WTC11 (cell line): Measurements from ENCODE around the gene PRKN. TPM values are rescaled to one million over a fixed set of nuclear protein-coding genes. Genes with fewer than 3 reads are reported as not detected.

Experiments used
- ATAC-seq: fragments of 200-7000 bp; cut with Tn5 transposase; 2 replicates; pipeline ENCODE4 v1.10.0; 2021; ENCODE audit warnings: mild to moderate bottlenecking, moderate library complexity
- CTCF ChIA-PET: fragments of 300-600 bp; sonication (Branson Sonifier 250); formaldehyde crosslinking; loops from one replicate; lab custom pipeline; 2021; ENCODE audit warnings: antibody characterized with exemption; lab: Charles Lee
- POLR2A ChIA-PET: fragments of 350-600 bp; sonication (Branson Sonifier 250); formaldehyde crosslinking; loops from one replicate; lab custom pipeline; 2021; ENCODE audit warnings: antibody characterized with exemption; lab: Charles Lee
- DNase-seq: peaks from one replicate; pipeline ENCODE4 v3.0.0; 2021; ENCODE audit warnings: low spot score
- H3K27ac Mint-ChIP-seq: 2 replicates; pipeline ENCODE4 v1.8.0; 2021; ENCODE audit warnings: mixed read lengths
- H3K27me3 Mint-ChIP-seq: 2 replicates; pipeline ENCODE4 v1.8.0; 2021; ENCODE audit warnings: low read depth, mild to moderate bottlenecking, moderate library complexity, mixed read lengths
- H3K36me3 Mint-ChIP-seq: 2 replicates; pipeline ENCODE4 v1.8.0; 2021; ENCODE audit warnings: mixed read lengths
- H3K4me1 Mint-ChIP-seq: 2 replicates; pipeline ENCODE4 v1.8.0; 2022; ENCODE audit warnings: mixed read lengths
- H3K4me3 Mint-ChIP-seq: 2 replicates; pipeline ENCODE4 v1.8.0; 2021; ENCODE audit warnings: mild to moderate bottlenecking, moderate library complexity, mixed read lengths
- H3K9me3 Mint-ChIP-seq: 2 replicates; pipeline ENCODE4 v1.8.0; 2021; ENCODE audit warnings: mixed read lengths
- FOXJ3 ChIP-seq: sonication (generic); formaldehyde crosslinking; IDR thresholded peaks from 2 replicates; pipeline ENCODE4 v1.9.0; 2021; ENCODE audit warnings: missing genetic modification reagents, mild to moderate bottlenecking, borderline replicate concordance
- FOXK1 ChIP-seq: sonication (generic); formaldehyde crosslinking; IDR thresholded peaks from 2 replicates; pipeline ENCODE4 v1.8.0; 2022; ENCODE audit warnings: mild to moderate bottlenecking, moderate library complexity, missing genetic modification reagents
- FOXP1 ChIP-seq: sonication (generic); formaldehyde crosslinking; IDR thresholded peaks from 2 replicates; pipeline ENCODE4 v1.8.0; 2022; ENCODE audit warnings: missing genetic modification reagents, mild to moderate bottlenecking, moderate library complexity, borderline replicate concordance
- NFE2L1 ChIP-seq: sonication (generic); formaldehyde crosslinking; IDR thresholded peaks from 2 replicates; pipeline ENCODE4 v1.8.1; 2023; ENCODE audit warnings: missing genetic modification reagents
- NR1H2 ChIP-seq: sonication (generic); formaldehyde crosslinking; IDR thresholded peaks from 2 replicates; pipeline ENCODE4 v1.9.0; 2021; ENCODE audit warnings: mild to moderate bottlenecking, moderate library complexity, missing genetic modification reagents
- NR3C1 ChIP-seq: sonication (generic); formaldehyde crosslinking; conservative IDR thresholded peaks from 2 replicates; pipeline ENCODE4 v1.8.1; 2023; ENCODE audit warnings: low read depth, mild to moderate bottlenecking, missing genetic modification reagents
- PRRX2 ChIP-seq: fragments of 250-450 bp; sonication (Bioruptor Pico); IDR thresholded peaks from 2 replicates; pipeline ENCODE4 v1.8.0; 2021; ENCODE audit warnings: mild to moderate bottlenecking
- SMAD3 ChIP-seq: sonication (generic); formaldehyde crosslinking; IDR thresholded peaks from 2 replicates; pipeline ENCODE4 v1.8.0; 2022; ENCODE audit warnings: missing genetic modification reagents, mild to moderate bottlenecking, borderline replicate concordance
- SMAD4 ChIP-seq: sonication (generic); formaldehyde crosslinking; IDR thresholded peaks from 2 replicates; pipeline ENCODE4 v1.8.0; 2022; ENCODE audit warnings: mild to moderate bottlenecking, missing genetic modification reagents
- SOX15 ChIP-seq: fragments of 250-450 bp; sonication (Bioruptor Pico); IDR thresholded peaks from 2 replicates; pipeline ENCODE4 v1.9.0; 2021; ENCODE audit warnings: mild to moderate bottlenecking
- SP1 ChIP-seq: sonication (generic); formaldehyde crosslinking; conservative IDR thresholded peaks from 2 replicates; pipeline ENCODE4 v1.8.1; 2022; ENCODE audit warnings: missing genetic modification reagents
- TCF7 ChIP-seq: sonication (generic); formaldehyde crosslinking; IDR thresholded peaks from 2 replicates; pipeline ENCODE4 v1.8.0; 2022; ENCODE audit warnings: mild to moderate bottlenecking, low read depth, missing genetic modification reagents, moderate library complexity
- TP53 ChIP-seq: sonication (generic); formaldehyde crosslinking; IDR thresholded peaks from 2 replicates; pipeline ENCODE4 v1.8.1; 2023; ENCODE audit warnings: mild to moderate bottlenecking, missing genetic modification reagents
- ZNF671 ChIP-seq: fragments of 250-450 bp; sonication (Bioruptor Pico); IDR thresholded peaks from 2 replicates; pipeline ENCODE4 v1.8.0; 2021; ENCODE audit warnings: mild to moderate bottlenecking
- total RNA-seq: library from RNA; stranded (reverse); gene quantifications from 3 replicates; pipeline ENCODE4 v1.2.3, GENCODE V29; 2021
- TF ChIP-seq, protein P1 (sequence below): sonication (generic); formaldehyde crosslinking; IDR thresholded peaks from 2 replicates; pipeline ENCODE4 v1.8.0; 2022; ENCODE audit warnings: mild to moderate bottlenecking, missing genetic modification reagents
- TF ChIP-seq, protein P2 (sequence below): sonication (generic); formaldehyde crosslinking; IDR thresholded peaks from 2 replicates; pipeline ENCODE4 v1.8.0; 2023; ENCODE audit warnings: missing genetic modification reagents, mild to moderate bottlenecking, borderline replicate concordance
- TF ChIP-seq, protein P3 (sequence below): sonication (generic); formaldehyde crosslinking; IDR thresholded peaks from 2 replicates; pipeline ENCODE4 v1.8.1; 2023; ENCODE audit warnings: mild to moderate bottlenecking, missing genetic modification reagents
- TF ChIP-seq, protein P4 (sequence below): sonication (generic); formaldehyde crosslinking; IDR thresholded peaks from 2 replicates; pipeline ENCODE4 v1.8.1; 2022; ENCODE audit warnings: mild to moderate bottlenecking, moderate library complexity, missing genetic modification reagents
- TF ChIP-seq, protein P5 (sequence below): sonication (generic); formaldehyde crosslinking; IDR thresholded peaks from 2 replicates; pipeline ENCODE4 v1.8.1; 2022; ENCODE audit warnings: missing genetic modification reagents, borderline replicate concordance
- TF ChIP-seq, protein P6 (sequence below): sonication (generic); formaldehyde crosslinking; IDR thresholded peaks from 2 replicates; pipeline ENCODE4 v1.8.0; 2022; ENCODE audit warnings: missing genetic modification reagents

PRKN gene
- total RNA-seq, 1 experiment from 2014 or later: 0.59 TPM

DNA sequence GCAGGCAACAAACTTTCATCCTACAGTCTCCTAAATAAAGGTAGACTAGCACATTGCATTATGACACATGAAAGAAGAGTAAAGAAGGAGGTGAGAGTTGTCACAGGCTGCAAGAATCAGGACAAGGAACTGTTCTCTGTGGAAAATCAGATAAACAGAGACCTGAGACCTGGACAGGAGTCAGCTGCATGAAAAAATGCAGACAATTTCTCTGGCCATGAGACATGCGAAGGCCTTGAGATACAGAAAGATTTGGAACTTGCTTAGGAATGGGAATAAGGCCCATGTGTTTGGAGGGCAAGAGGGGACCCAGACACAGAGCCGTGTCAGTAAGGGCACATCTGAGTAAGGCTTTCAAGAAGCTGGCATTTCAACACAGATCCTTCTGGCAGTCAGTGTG lies 779.1 kb downstream of the PRKN start (continued):
- no peak for TF ChIP-seq TCF7 (CRISPR knock-in tag)
- TF ChIP-seq PRRX2 (CRISPR knock-in tag): no peak
- TF ChIP-seq, protein P1, sequence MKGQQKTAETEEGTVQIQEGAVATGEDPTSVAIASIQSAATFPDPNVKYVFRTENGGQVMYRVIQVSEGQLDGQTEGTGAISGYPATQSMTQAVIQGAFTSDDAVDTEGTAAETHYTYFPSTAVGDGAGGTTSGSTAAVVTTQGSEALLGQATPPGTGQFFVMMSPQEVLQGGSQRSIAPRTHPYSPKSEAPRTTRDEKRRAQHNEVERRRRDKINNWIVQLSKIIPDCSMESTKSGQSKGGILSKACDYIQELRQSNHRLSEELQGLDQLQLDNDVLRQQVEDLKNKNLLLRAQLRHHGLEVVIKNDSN (CRISPR knock-in tag): no peak
- TF ChIP-seq, protein P2, sequence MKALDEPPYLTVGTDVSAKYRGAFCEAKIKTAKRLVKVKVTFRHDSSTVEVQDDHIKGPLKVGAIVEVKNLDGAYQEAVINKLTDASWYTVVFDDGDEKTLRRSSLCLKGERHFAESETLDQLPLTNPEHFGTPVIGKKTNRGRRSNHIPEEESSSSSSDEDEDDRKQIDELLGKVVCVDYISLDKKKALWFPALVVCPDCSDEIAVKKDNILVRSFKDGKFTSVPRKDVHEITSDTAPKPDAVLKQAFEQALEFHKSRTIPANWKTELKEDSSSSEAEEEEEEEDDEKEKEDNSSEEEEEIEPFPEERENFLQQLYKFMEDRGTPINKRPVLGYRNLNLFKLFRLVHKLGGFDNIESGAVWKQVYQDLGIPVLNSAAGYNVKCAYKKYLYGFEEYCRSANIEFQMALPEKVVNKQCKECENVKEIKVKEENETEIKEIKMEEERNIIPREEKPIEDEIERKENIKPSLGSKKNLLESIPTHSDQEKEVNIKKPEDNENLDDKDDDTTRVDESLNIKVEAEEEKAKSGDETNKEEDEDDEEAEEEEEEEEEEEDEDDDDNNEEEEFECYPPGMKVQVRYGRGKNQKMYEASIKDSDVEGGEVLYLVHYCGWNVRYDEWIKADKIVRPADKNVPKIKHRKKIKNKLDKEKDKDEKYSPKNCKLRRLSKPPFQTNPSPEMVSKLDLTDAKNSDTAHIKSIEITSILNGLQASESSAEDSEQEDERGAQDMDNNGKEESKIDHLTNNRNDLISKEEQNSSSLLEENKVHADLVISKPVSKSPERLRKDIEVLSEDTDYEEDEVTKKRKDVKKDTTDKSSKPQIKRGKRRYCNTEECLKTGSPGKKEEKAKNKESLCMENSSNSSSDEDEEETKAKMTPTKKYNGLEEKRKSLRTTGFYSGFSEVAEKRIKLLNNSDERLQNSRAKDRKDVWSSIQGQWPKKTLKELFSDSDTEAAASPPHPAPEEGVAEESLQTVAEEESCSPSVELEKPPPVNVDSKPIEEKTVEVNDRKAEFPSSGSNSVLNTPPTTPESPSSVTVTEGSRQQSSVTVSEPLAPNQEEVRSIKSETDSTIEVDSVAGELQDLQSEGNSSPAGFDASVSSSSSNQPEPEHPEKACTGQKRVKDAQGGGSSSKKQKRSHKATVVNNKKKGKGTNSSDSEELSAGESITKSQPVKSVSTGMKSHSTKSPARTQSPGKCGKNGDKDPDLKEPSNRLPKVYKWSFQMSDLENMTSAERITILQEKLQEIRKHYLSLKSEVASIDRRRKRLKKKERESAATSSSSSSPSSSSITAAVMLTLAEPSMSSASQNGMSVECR (CRISPR knock-in tag): no peak
- TF ChIP-seq, protein P3, sequence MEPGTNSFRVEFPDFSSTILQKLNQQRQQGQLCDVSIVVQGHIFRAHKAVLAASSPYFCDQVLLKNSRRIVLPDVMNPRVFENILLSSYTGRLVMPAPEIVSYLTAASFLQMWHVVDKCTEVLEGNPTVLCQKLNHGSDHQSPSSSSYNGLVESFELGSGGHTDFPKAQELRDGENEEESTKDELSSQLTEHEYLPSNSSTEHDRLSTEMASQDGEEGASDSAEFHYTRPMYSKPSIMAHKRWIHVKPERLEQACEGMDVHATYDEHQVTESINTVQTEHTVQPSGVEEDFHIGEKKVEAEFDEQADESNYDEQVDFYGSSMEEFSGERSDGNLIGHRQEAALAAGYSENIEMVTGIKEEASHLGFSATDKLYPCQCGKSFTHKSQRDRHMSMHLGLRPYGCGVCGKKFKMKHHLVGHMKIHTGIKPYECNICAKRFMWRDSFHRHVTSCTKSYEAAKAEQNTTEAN: no peak
- TF ChIP-seq, all 79 proteins: peak for 0

DNA sequence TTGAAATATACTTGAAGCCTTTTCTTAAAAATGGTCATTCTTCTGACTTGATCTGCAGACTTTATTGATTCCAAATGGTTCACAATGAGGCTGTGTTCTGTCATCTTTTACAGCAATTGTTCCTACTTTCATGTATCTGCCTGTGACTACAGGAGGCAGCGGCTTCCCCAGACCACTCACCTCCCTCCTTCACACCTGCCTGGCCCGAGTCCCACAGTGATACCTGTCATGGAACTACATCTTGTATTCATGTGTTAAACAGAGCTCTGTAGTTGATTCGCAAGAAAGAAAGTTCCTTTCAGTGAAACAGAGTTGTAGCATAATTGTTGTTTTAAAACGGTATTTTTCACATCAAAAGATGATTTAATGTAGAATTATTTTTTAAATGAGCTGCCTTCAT lies 780.2 kb downstream of the PRKN start:
- Mint-ChIP-seq H3K4me3 (no peak overlapping the region), H3K4me1 (peaks cover 57% of the 10 kb centered on the region), H3K27ac (no peak overlapping the region), H3K36me3 (no peaks in the 10 kb centered on the region), H3K27me3 (peaks cover 22% of the 10 kb centered on the region), H3K9me3 (no peaks in the 10 kb centered on the region)
- POLR2A ChIA-PET: no interaction called here
- DNase-seq (peak; percentile 44), ATAC-seq (peak; percentile 93)
- CTCF ChIA-PET: no interaction called here
- TF ChIP-seq, protein P4, sequence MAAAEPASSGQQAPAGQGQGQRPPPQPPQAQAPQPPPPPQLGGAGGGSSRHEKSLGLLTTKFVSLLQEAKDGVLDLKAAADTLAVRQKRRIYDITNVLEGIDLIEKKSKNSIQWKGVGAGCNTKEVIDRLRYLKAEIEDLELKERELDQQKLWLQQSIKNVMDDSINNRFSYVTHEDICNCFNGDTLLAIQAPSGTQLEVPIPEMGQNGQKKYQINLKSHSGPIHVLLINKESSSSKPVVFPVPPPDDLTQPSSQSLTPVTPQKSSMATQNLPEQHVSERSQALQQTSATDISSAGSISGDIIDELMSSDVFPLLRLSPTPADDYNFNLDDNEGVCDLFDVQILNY (CRISPR knock-in tag): no peak
- TF ChIP-seq SMAD4 (CRISPR knock-in tag) (no peak), NFE2L1 (no peak), SP1 (CRISPR knock-in tag) (no peak), TP53 (CRISPR knock-in tag) (no peak), ZNF671 (CRISPR knock-in tag) (no peak), FOXJ3 (CRISPR knock-in tag) (no peak), NR3C1 (CRISPR knock-in tag) (no peak), FOXP1 (CRISPR knock-in tag) (no peak), SMAD3 (CRISPR knock-in tag) (no peak), SOX15 (CRISPR knock-in tag) (no peak), FOXK1 (no peak), NR1H2 (CRISPR knock-in tag) (no peak)
- TF ChIP-seq, protein P5, sequence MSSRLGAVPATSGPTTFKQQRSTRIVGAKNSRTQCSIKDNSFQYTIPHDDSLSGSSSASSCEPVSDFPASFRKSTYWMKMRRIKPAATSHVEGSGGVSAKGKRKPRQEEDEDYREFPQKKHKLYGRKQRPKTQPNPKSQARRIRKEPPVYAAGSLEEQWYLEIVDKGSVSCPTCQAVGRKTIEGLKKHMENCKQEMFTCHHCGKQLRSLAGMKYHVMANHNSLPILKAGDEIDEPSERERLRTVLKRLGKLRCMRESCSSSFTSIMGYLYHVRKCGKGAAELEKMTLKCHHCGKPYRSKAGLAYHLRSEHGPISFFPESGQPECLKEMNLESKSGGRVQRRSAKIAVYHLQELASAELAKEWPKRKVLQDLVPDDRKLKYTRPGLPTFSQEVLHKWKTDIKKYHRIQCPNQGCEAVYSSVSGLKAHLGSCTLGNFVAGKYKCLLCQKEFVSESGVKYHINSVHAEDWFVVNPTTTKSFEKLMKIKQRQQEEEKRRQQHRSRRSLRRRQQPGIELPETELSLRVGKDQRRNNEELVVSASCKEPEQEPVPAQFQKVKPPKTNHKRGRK: no peak
- TF ChIP-seq, protein P6, sequence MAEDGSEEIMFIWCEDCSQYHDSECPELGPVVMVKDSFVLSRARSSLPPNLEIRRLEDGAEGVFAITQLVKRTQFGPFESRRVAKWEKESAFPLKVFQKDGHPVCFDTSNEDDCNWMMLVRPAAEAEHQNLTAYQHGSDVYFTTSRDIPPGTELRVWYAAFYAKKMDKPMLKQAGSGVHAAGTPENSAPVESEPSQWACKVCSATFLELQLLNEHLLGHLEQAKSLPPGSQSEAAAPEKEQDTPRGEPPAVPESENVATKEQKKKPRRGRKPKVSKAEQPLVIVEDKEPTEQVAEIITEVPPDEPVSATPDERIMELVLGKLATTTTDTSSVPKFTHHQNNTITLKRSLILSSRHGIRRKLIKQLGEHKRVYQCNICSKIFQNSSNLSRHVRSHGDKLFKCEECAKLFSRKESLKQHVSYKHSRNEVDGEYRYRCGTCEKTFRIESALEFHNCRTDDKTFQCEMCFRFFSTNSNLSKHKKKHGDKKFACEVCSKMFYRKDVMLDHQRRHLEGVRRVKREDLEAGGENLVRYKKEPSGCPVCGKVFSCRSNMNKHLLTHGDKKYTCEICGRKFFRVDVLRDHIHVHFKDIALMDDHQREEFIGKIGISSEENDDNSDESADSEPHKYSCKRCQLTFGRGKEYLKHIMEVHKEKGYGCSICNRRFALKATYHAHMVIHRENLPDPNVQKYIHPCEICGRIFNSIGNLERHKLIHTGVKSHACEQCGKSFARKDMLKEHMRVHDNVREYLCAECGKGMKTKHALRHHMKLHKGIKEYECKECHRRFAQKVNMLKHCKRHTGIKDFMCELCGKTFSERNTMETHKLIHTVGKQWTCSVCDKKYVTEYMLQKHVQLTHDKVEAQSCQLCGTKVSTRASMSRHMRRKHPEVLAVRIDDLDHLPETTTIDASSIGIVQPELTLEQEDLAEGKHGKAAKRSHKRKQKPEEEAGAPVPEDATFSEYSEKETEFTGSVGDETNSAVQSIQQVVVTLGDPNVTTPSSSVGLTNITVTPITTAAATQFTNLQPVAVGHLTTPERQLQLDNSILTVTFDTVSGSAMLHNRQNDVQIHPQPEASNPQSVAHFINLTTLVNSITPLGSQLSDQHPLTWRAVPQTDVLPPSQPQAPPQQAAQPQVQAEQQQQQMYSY: no peak
